Stomach smooth muscle (tissue), 2 donors: ENCODE measurements around the gene ZNF280C.
"Not testable (repeated sequence)": the region's sequence is repeated elsewhere in the genome, so short reads cannot be mapped to it uniquely, and the experiment has no call there.

Experiments used
- H3K27ac ChIP-seq: one replicate; pipeline ENCODE4 v1.7.0; 2013; ENCODE audit warnings: mild to moderate bottlenecking, low read length, inconsistent platforms
- H3K27me3 ChIP-seq, 2 donors: one replicate each; pipeline ENCODE4 v1.7.0; 2013; ENCODE audit warnings: low read length in 2 of 2; ENCODE audit not compliant: insufficient read depth in 2 of 2, control insufficient read depth in 1 of 2
- H3K36me3 ChIP-seq, 2 donors: one replicate each; pipeline ENCODE4 v1.7.0; 2013; ENCODE audit warnings: low read length in 2 of 2; ENCODE audit not compliant: control insufficient read depth in 2 of 2, insufficient read depth in 2 of 2
- H3K4me1 ChIP-seq: one replicate; pipeline ENCODE4 v1.7.0; 2013; ENCODE audit warnings: low read length; ENCODE audit not compliant: control insufficient read depth, insufficient read depth
- H3K4me3 ChIP-seq, 2 donors: one replicate each; pipeline ENCODE4 v1.7.0; 2013; ENCODE audit warnings: low read length in 2 of 2
- H3K9ac ChIP-seq, 2 donors: one replicate each; pipeline ENCODE4 v1.7.0; 2013; ENCODE audit warnings: low read length in 2 of 2, mild to moderate bottlenecking in 1 of 2
- H3K9me3 ChIP-seq, 2 donors: one replicate each; pipeline ENCODE4 v1.7.0; 2013; ENCODE audit warnings: low read length in 2 of 2; ENCODE audit not compliant: control insufficient read depth in 2 of 2
- donor health status: healthy.
- donor health status: Pancreatic carcinoma.

Gene ZNF280C

DNA sequence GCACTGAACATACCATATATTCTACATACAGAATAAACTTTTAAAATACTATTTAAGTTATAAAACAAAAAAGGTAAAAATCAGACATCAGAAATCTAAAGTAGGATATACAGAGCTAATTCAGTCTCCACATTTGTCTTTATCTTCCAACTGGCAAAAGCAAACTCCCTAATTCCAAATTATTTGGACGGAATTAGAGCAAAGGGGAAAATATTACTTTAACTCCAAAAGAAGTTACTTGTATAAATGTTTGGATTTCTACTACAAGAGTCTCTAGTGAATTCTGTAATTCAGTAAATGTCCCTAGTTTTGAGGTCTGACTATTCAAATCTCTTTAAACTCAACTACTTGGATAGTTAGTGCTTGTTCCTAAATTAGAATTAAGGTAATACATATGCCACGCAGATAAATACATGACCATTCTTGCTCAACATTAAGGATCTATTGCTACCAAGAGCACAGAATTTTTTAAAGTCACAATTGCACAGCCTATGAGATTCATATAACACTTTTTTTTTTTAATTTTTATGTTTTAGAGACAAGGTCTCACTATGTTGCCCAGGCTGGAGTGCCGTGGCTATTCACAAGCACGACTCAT lies 7.3 kb downstream of the ZNF280C start:
- no peak overlapping the region for H3K27ac ChIP-seq
- no peaks in the 10 kb centered on the region for H3K27me3 ChIP-seq
- no peaks in the 10 kb centered on the region for H3K4me1 ChIP-seq

DNA sequence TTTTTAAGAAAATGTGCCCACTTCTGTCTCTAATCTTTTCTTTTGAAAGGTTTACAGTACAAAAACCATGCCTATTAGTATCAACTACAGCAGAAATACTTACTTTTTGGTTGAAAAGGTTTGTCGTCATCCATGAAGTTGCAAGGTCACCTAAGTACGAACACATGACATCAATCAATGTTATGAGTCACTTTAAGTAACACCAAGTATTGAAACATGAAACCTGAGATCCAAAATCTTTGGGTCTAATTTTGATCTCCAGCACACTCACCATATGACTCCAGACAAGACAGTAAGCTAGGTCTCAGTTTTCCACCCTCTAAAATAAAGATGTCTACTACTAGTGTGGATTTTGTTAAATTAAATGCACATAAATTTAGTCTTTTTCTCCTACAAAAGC lies 8.4 kb downstream of the ZNF280C start:
- no peaks in the 10 kb centered on the region for H3K4me1 ChIP-seq
- H3K27me3 ChIP-seq, result no peaks in the 10 kb centered on the region
- no peak overlapping the region for H3K9ac ChIP-seq
- H3K27ac ChIP-seq, result no peak overlapping the region
- no peak overlapping the region for H3K4me3 ChIP-seq
- no peaks in the 10 kb centered on the region for H3K36me3 ChIP-seq
- no peaks in the 10 kb centered on the region for H3K9me3 ChIP-seq

More for the DNA sequence above, 7.3 kb downstream of the ZNF280C start:
- Histone ChIP-seq H3K9ac (no peak overlapping the region), H3K9me3 (no peaks in the 10 kb centered on the region), H3K4me3 (no peak overlapping the region), H3K36me3 (no peaks in the 10 kb centered on the region)

DNA sequence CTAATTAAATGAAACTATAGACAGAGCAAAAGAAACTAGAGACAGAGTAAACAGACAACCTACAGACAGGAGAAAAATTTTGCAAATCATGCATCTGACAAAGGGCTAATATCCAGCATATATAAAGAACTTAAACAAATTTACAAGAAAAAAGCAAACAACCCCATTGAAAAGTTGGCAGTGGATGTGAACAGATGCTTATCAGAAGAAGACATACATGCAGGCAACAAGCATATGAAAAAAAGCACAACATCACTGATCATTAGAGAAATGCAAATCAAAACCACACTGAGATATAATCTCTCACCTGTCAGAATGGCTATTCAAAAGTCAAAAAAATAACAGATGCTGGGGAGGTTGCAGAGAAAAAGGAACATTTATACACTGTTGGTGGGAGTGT lies 14.8 kb downstream of the ZNF280C start:
- peaks cover 0 to 2% of the 10 kb centered on the region in 2 donors for H3K27me3 ChIP-seq
- no peaks in the 10 kb centered on the region for H3K36me3 ChIP-seq
- no peak overlapping the region for H3K27ac ChIP-seq
- no peaks in the 10 kb centered on the region for H3K4me1 ChIP-seq
- H3K4me3 ChIP-seq, result no peak overlapping the region
- H3K9me3 ChIP-seq, result no peaks in the 10 kb centered on the region
- H3K9ac ChIP-seq, result no peak overlapping the region

DNA sequence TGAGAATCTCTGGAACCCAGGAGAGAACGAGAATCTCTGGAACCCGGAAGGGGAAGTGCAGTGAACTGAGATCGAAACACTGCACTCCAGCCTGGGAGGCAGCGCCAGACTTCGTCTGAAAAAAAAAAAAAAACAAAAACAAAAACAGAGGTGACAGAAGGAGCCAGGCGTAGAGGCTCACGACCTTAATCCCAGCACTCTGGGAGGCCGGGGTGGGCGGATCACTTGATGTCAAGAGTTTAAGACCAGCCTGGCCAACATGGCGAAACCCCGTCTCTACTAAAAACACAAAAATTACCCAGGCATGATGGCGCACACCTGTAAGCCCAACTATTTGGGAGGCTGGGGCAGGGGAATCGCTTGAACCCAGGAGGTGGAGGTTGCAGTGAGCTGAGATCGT lies 17.0 kb downstream of the ZNF280C start:
- Histone ChIP-seq H3K4me3 (no peak overlapping the region), H3K27me3 (peaks cover 0 to 2% of the 10 kb centered on the region in 2 donors)

DNA sequence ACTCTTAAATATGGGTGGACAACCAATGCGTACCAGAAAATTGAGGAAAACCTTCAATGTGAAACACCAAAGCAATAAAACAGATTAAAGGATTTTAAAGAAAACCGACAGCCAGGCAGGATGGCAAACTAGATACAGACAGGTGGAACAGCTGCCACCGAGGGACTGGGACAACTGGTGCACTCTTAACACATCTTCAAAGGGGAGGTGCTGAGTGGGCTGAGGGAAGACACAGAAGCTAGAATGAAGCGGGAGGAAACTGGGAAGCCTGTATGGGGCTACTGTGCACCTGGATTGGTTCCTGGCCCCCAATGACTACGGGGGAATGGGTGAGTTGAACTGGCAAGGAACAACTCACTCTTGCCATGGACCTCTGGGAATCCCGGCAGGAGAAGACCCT lies 20.7 kb downstream of the ZNF280C start:
- no peak overlapping the region for H3K4me3 ChIP-seq
- H3K4me1 ChIP-seq, result no peaks in the 10 kb centered on the region
- H3K27me3 ChIP-seq, result peaks cover 0 to 2% of the 10 kb centered on the region in 2 donors
- peaks cover under 1 to 1% of the 10 kb centered on the region in 2 donors for H3K36me3 ChIP-seq
- no peak overlapping the region for H3K9ac ChIP-seq
- no peaks in the 10 kb centered on the region for H3K9me3 ChIP-seq
- H3K27ac ChIP-seq, result no peak overlapping the region

More for the DNA sequence above, 17.0 kb downstream of the ZNF280C start:
- Histone ChIP-seq H3K4me1 (no peaks in the 10 kb centered on the region), H3K36me3 (no peaks in the 10 kb centered on the region), H3K27ac (no peak overlapping the region), H3K9me3 (no peaks in the 10 kb centered on the region), H3K9ac (no peak overlapping the region)

GRCh38 chrX:130246084-130246483 lies 22.6 kb downstream of the ZNF280C start:
- H3K27ac ChIP-seq, result no peak overlapping the region

DNA sequence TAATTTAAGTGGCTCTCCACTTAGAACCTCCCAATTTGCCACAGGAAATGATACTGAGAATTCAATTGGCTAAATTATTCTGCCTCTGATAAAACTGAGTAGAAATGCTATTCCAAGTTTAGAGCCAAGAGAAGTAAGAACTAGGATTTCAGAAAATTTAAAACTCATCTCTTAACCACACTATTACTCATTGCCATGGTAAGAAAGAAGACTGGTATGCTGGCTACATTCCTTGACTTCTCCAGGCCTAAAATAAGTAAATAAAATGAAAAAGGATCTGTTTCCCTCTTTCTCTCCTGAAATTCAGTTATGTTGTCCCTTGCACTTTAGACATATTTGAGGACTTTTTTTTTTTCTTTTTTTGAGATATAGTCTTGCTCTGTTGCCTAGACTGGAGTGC lies 23.3 kb downstream of the ZNF280C start:
- no peaks in the 10 kb centered on the region for H3K27me3 ChIP-seq
- peaks cover 2 to 5% of the 10 kb centered on the region in 2 donors for H3K36me3 ChIP-seq
- H3K9me3 ChIP-seq, result no peaks in the 10 kb centered on the region
- no peak overlapping the region for H3K9ac ChIP-seq
- H3K27ac ChIP-seq, result no peak overlapping the region
- no peak overlapping the region for H3K4me3 ChIP-seq
- H3K4me1 ChIP-seq, result no peaks in the 10 kb centered on the region

More at GRCh38 chrX:130246084-130246483, 22.6 kb downstream of the ZNF280C start:
- H3K36me3 ChIP-seq, result peaks cover 2 to 5% of the 10 kb centered on the region in 2 donors
- no peaks in the 10 kb centered on the region for H3K9me3 ChIP-seq
- H3K9ac ChIP-seq, result no peak overlapping the region
- no peaks in the 10 kb centered on the region for H3K27me3 ChIP-seq
- no peaks in the 10 kb centered on the region for H3K4me1 ChIP-seq
- no peak overlapping the region for H3K4me3 ChIP-seq

GRCh38 chrX:130231184-130231583 lies 37.5 kb downstream of the ZNF280C start:
- not testable (repeated sequence) for H3K27ac ChIP-seq, H3K27me3 ChIP-seq, H3K9ac ChIP-seq, H3K4me1 ChIP-seq, H3K9me3 ChIP-seq, H3K36me3 ChIP-seq, H3K4me3 ChIP-seq

DNA sequence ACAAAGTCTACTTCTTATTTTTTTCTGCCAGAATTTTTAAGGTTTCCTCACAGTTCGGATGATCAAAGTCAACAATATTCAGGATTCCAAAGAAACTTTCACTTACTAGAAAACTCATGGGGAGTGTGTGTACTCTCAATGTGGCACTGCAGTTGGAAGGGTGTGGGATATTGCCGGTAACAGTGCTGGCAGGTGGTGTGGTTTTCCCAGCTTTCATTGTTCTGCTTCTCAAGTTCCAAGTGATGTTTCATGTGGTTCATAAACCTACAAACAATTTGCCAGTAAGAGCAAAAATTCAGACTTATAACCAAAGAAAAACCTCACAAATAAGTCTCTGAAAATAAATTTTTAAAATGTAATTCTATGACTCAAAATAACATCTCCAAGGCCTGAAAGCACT lies 39.8 kb downstream of the ZNF280C start:
- H3K36me3 ChIP-seq, result peaks cover 0 to under 1% of the 10 kb centered on the region in 2 donors
- no peaks in the 10 kb centered on the region for H3K9me3 ChIP-seq
- H3K9ac ChIP-seq, result no peak overlapping the region
- no peak overlapping the region for H3K27ac ChIP-seq
- H3K4me3 ChIP-seq, result no peak overlapping the region
- H3K27me3 ChIP-seq, result no peaks in the 10 kb centered on the region
- no peaks in the 10 kb centered on the region for H3K4me1 ChIP-seq

- Histone ChIP-seq H3K27ac (no peak overlapping the region), H3K4me1 (no peaks in the 10 kb centered on the region), H3K9ac (no peak overlapping the region), H3K36me3 (peaks cover 0 to 2% of the 10 kb centered on the region in 2 donors), H3K27me3 (no peaks in the 10 kb centered on the region), H3K9me3 (no peaks in the 10 kb centered on the region), H3K4me3 (no peak overlapping the region)
Observed at GRCh38 chrX:130224810-130225209, 43.9 kb downstream of the ZNF280C start.

- Histone ChIP-seq H3K9me3 (no peaks in the 10 kb centered on the region), H3K36me3 (peaks cover 0 to 9% of the 10 kb centered on the region in 2 donors), H3K27me3 (peaks cover 0 to 2% of the 10 kb centered on the region in 2 donors), H3K9ac (no peak overlapping the region), H3K4me1 (no peaks in the 10 kb centered on the region), H3K4me3 (no peak overlapping the region), H3K27ac (no peak overlapping the region)
Observed at GRCh38 chrX:130216320-130216719, 52.4 kb downstream of the ZNF280C start.
